HG02938 (cell line): ENCODE measurements around the gene VPS52.
"Not testable (repeated sequence)": the region's sequence is repeated elsewhere in the genome, so short reads cannot be mapped to it uniquely, and the experiment has no call there.

Source experiments
- ATAC-seq: cut with Tn5 transposase; IDR thresholded peaks from one replicate; pipeline ENCODE4 v1.9.1; 2021; ENCODE audit warnings: mild to moderate bottlenecking, moderate library complexity; ENCODE audit not compliant: unreplicated experiment

The VPS52 gene

DNA sequence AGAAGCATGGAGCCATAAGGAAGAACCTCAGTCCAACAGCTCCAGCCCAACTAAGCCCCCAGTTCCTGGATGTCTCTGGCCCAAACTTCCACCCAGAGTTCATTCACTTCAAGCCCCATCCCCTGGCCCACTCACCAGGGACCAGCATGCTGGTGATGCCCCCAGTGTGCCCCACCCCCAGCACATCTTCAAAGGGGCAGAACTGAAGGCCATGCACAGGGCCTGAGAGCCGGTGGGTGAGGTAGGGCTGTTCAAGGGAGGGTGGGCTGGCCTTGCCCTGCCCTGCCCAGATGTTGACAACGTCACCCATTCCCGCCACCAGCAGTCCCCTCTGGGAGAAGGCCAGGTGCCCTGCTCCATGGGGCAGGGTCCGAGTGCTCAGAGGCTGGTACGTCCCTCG is 8.9 kb upstream of the VPS52 start:
- no peak for ATAC-seq

DNA sequence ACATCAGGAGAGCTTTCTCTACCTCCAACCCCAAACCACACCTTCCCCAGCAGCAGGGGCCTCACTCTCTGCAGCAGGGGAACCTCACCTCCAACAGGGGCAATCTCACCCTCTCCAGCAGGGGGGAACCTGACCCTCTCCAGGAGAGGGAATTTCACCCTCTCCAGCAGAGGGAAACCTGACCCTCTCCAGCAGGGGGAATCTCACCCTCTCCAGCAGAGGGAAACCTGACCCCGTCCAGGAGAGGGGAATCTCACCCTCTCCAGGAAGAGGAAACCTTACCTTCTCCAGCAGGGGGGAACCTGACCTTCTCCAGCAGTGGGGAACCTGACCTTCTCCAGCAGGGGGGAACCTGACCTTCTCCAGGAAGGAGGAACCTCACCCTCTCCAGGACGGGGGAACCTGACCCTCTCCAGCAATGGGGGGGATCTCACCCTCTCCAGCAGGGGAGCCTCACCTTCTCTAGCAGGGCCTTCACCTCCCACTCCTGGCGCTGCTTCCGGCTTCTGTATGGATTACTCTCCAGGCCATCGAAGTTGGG is 8.4 kb upstream of the VPS52 start:
- no peak for ATAC-seq

- no peak for ATAC-seq
These were observed 7.6 kb upstream of the VPS52 start for GRCh38 chr6:33279257-33279695.

DNA sequence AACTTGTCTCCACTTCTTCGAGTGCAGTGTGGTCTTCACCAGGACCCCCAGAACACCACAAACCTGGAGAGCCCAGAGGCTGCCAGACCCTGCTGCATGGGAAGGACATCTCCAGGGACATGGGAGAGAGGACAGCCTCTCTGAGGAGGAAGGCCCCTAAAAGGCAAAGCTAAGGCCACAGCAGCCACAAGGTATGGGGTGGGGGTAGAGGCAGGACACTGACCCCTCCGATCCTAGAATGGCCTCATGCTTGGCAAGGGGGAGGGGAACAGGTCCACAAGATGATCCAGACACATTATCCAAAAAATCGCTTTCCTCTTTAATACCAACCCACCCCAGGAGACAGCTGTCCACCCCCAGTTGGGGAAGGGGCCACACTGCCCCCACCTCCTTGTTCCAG is 7.1 kb upstream of the VPS52 start:
- ATAC-seq: no peak

GRCh38 chr6:33278392-33278741 is 6.7 kb upstream of the VPS52 start:
- no peak for ATAC-seq

- peak; percentile 7 for ATAC-seq
These were observed 6.2 kb upstream of the VPS52 start for GRCh38 chr6:33277663-33278391.

DNA sequence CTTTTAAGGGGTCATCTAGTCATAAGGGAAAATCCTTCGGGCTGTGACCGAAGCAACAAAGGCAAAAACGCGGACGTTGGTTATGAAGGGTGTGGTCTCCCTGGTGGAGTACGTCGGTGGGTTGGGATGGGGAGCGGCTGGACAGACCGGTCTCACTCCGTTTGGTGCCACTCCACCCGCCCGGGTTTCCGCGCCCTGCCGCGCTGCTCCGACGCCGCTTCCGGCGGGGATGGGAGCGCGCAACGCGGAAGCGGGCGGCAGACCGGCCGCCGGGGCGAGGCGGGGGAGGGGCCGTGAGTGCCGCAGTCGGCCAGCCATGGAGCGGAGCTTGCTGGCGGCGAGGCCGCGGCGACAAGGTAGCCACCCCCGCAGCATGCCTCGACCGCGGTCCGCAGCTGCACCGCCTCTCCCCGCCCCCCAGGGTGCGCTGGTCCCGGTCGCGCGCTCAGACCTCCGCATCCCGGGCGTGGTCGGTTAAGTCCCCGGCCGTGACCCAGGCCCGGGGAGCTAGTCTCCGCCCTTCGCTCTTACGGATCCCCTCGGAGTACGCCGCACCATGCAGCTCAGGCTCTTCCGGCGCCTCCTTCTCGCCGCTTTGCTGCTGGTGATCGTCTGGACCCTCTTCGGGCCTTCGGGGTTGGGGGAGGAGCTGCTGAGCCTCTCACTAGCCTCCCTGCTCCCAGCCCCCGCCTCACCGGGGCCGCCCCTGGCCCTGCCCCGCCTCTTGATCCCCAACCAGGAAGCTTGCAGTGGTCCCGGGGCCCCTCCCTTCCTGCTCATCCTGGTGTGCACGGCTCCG is 5.4 kb upstream of the VPS52 start, which contains the start of gene B3GALT4:
B3GALT4 (plus strand) TSS at position 260 of the 799 bp plus-strand sequence; CDS start at position 557, 297 bp downstream.
- peak; percentile 37 for ATAC-seq

- no peak for ATAC-seq
These were observed 4.8 kb upstream of the VPS52 start for GRCh38 chr6:33276581-33276863.

GRCh38 chr6:33275795-33276580 is 4.3 kb upstream of the VPS52 start:
- ATAC-seq: not testable (repeated sequence)

DNA sequence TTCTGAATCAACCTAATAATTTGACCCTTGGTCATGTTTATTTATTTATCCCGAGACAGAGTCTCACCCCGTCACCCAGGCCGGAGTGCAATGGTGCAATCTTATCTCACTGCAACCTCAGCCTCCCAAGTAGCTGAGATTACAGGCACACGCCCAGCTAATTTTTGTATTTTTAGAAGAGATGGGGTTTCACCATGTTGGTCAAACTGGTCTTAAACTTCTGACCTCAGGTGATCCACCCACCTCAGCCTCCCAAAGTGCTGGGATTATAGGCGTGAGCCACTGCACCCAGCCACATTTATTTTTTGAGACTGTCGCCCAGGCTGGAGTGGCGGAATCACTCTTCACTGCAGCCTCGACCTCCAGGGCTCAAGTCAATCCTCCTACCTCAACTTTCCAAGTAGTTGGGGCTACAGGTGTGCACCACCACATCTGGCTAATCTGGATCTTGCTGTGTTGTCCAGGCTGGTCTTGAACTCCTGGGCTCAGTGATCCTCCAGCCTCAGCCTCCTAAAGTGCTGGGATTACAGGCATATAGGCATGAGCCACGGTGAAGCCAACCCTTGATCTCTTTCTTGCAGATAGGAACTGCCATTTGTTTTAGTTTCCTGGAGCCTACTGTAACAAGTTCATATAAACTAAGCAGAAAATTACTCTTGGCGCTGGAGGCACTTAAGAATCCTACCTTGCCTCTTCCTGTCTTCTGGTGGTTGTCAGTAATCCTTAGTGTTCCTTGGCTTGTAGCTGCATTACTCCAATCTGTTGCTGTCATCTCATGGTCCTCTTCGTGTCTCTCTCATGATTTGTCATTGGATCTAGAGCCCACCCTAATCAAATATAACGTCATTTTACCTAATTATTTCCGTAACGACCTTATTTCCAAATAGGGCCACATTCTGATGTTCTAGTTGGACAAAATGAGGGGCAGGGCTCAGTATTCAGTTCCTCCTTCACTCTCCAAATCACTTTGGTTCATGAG is 2.5 kb upstream of the VPS52 start:
- ATAC-seq: no peak

DNA sequence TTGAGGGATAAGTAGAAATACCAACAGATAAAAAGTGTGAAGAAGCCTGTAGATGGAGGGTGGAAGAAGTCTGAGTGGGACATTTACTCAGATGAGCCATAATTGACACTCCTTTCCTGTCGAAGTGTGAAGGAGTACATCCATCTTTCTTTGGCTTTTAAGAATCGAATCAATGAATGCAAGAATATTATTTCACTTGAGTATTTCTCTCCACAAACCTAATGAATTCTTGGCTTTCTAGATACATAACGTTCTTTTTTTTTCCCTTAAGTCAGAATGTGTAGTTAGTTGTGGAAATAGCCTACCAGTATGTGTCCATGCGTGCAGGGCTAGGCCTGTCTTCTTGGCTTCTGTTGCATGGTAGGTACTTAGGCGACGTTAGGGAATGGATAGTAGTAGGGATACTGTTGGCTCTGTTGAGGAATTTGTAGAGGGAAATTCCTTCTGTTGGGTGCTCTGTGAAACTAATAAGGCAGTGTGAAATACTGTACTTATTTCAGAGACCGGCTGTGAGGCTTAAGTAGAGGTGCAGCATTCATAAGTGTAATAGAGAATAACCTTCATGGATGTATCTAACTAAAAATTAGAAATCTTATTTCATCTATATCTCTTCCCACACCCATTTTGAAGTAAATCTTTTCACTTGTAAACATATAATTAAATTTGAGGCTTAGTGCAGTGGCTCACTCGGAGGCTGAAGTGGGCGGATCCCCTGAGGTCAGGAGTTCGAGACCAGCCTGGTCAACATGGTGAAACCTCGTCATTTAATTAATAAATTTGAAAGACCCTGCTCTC is 1.6 kb upstream of the VPS52 start:
- ATAC-seq: no peak

GRCh38 chr6:33272275-33273128 is 826 bp upstream of the VPS52 start:
- peak; percentile 14 for ATAC-seq

- ATAC-seq: no peak
These were observed 584 bp downstream of the VPS52 start for GRCh38 chr6:33271117-33271467.

GRCh38 chr6:33264015-33264414 is 7.7 kb downstream of the VPS52 start:
- no peak for ATAC-seq

DNA sequence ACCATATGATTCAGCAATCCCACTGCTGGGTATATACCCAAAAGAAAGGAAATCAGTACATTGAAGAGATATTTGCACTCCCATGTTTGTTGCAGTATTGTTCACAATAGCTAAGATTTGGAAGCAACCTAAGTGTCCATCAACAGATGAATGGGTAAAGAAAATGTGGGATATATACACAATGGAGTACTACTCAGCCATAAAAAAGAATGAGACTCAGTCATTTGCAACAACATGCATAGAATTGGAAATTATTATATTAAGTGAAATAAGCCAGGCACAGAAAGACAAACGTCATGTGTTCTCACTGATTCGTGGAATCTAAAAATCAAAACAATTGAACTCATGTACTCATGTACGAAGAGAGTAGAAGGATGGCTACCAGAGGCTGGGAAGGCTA is 9.2 kb downstream of the VPS52 start:
- not testable (repeated sequence) for ATAC-seq

- ATAC-seq: no peak
These were observed 12.6 kb downstream of the VPS52 start for GRCh38 chr6:33259032-33259431.

- ATAC-seq: no peak
These were observed 17.1 kb downstream of the VPS52 start for GRCh38 chr6:33254591-33254990.

DNA sequence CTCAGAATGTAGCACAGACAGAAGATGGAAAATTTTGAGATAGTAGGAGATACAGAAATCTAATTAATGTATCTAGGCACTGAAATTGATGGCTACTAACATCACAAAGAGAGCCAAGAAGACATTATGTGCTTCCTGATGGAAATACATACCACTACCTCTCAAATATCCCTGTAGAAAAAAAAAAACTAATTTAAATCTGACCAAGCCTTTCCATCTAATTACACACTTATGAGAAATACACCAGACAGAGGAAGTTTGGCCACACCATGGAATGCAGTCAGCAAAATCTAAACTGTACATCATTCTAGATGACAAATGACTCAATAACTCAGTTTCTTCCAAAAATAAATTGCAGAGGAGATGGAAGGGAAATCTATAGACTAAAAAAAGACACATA is 18.9 kb downstream of the VPS52 start:
- ATAC-seq: no peak
